Measurements from ENCODE around the gene FZR1. TPM values are rescaled to one million over a fixed set of nuclear protein-coding genes. Genes with fewer than 3 reads are reported as not detected.
A peak's percentile ranks its signal among the peaks of the same experiment; 100 is the strongest.

Gene FZR1
- total and polyA plus RNA-seq, 10 donors = 9.8 to 53.6 (median 37.1) TPM

DNA sequence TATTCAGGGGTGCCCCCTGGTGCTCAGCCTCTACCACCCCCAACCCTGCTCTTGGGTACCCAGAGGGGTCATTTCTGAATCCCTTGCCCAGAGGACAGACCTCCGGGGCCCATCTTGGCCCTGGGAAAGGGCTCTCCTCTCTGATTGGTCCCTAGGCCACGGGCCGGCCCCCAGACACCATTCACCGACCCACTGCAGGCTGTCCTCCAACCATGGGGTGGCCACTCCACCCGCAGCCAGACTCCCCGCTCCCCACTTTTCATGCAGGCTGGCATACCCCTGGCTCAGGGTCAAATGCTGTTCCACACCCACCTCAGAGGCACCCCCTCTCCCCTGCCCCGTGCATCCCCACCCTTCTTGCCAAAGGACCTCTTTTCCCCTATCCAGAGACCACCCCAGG, 40.6 kb upstream of the FZR1 start:
- no peaks in the 10 kb centered on the region for H3K27me3 ChIP-seq (replicated peaks in 1 of 7)
- peaks cover 0 to 36% (median 7%) of the 10 kb centered on the region in 6 donors for H3K4me1 ChIP-seq
- H3K4me3 ChIP-seq = no peak overlapping the region
- peak overlapping the region in 3 of 8 donors; percentile 4 to 24 (median 7) for H3K27ac ChIP-seq
- DNase-seq = no peak
- H3K9me3 ChIP-seq = no peaks in the 10 kb centered on the region
- H3K36me3 ChIP-seq = peaks cover 0 to 59% (median 19%) of the 10 kb centered on the region in 6 donors
- TF ChIP-seq, protein P1, sequence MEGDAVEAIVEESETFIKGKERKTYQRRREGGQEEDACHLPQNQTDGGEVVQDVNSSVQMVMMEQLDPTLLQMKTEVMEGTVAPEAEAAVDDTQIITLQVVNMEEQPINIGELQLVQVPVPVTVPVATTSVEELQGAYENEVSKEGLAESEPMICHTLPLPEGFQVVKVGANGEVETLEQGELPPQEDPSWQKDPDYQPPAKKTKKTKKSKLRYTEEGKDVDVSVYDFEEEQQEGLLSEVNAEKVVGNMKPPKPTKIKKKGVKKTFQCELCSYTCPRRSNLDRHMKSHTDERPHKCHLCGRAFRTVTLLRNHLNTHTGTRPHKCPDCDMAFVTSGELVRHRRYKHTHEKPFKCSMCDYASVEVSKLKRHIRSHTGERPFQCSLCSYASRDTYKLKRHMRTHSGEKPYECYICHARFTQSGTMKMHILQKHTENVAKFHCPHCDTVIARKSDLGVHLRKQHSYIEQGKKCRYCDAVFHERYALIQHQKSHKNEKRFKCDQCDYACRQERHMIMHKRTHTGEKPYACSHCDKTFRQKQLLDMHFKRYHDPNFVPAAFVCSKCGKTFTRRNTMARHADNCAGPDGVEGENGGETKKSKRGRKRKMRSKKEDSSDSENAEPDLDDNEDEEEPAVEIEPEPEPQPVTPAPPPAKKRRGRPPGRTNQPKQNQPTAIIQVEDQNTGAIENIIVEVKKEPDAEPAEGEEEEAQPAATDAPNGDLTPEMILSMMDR (IDR thresholded peaks at IDR 0.05 in 8 of 11, conservative IDR thresholded peaks at IDR 0.05 in 3 of 11) = no peak
- no peak for TF ChIP-seq POLR2AphosphoS5 (IDR thresholded peaks at IDR 0.05)
- TF ChIP-seq POLR2A (IDR thresholded peaks at IDR 0.05) = no peak
- 80 to 96% (median 90%) methylated on average over 7 of the region's 7 CpGs for WGBS, 5 donors
- intact Hi-C loops (cut with DNase I; ENCODE audit: low total_unique reads) = no loop called here

DNA sequence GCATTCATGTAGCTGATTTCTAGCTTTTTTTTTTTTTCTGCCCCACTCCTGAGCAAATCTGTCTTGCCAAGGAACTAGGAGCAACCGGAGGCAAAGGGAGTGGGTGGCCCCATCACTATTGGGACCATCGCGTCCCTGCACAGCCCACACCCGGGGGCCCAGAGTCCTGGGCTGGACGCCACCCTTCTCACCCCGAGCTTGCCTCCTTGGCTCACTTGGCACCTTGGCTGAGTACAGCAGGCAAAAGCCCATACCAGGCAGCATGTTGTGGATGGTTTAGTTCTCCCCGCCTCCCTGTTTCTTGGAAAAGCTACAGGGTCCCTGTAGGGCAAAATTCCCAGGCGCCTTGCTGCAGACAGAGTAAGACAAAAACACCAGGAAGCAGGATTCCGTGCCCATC, 39.5 kb upstream of the FZR1 start:
- peaks cover 0 to under 1% (median 0%) of the 10 kb centered on the region in 7 donors for H3K27me3 ChIP-seq (replicated peaks in 1 of 7)
- peaks cover 0 to 48% (median 19%) of the 10 kb centered on the region in 6 donors for H3K36me3 ChIP-seq
- intact Hi-C loops (cut with DNase I; ENCODE audit: low total_unique reads) = no loop called here
- no peak overlapping the region for H3K4me3 ChIP-seq
- no peak for DNase-seq
- peaks cover 0 to 36% (median 5%) of the 10 kb centered on the region in 6 donors for H3K4me1 ChIP-seq
- no peaks in the 10 kb centered on the region for H3K9me3 ChIP-seq
- 84 to 97% (median 88%) methylated on average over 8 to 9 of the region's 9 CpGs for WGBS, 5 donors
- TF ChIP-seq POLR2A (IDR thresholded peaks at IDR 0.05) = no peak
- peak in 1 of 3 donors; percentile 29 for TF ChIP-seq POLR2AphosphoS5 (IDR thresholded peaks at IDR 0.05)
- no peak overlapping the region for H3K27ac ChIP-seq

DNA sequence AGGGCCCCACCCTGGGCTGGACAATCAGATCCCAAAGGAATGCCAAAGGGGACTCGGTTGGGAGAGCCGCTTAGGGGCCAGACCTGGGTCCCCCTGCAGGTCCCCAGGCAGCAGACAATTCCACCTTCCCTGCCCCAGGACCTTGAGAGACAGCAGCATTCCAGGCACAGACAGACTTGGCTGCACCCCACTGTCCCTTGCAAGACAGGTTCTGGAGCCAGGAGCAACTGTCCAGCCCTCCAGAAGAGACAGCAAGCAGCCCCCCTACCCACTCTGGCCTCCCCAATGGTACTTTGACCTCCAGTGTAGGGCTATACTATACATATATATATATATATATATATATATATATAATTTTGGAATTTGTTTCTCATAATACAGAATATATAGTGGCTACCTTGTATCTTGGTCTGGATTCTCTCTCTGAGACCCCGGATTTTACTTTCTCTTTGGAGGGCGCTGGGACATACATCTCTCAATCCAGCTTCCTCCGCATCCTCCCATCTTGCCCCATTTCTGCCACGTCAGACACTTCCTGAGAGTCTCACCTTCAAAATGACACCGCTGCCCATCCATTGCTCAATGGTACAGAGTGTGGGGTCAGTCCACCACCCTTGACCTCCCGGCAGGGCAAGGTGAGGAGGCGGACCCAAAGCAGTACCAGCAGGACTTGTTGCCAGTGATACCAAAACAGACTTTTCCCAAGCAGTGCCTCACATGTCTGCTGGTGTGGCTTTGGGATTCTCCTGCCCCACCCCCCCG, 38.5 kb upstream of the FZR1 start:
- intact Hi-C loops (cut with DNase I; ENCODE audit: low total_unique reads) = no loop called here
- H3K4me3 ChIP-seq = no peak overlapping the region
- H3K9me3 ChIP-seq = no peaks in the 10 kb centered on the region
- H3K36me3 ChIP-seq = peaks cover 0 to 38% (median 16%) of the 10 kb centered on the region in 6 donors
- H3K4me1 ChIP-seq = peaks cover 0 to 46% (median 9%) of the 10 kb centered on the region in 6 donors
- no peak for DNase-seq
- 81 to 92% (median 83%) methylated on average over 8 to 10 of the region's 10 CpGs for WGBS, 5 donors
- TF ChIP-seq POLR2AphosphoS5 (IDR thresholded peaks at IDR 0.05) (peak in 1 of 3 donors; percentile 24), POLR2A (IDR thresholded peaks at IDR 0.05) (no peak)
- TF ChIP-seq, protein P1 (IDR thresholded peaks at IDR 0.05 in 8 of 11, conservative IDR thresholded peaks at IDR 0.05 in 3 of 11) = no peak
- peaks cover 0 to 7% (median 0%) of the 10 kb centered on the region in 7 donors for H3K27me3 ChIP-seq (replicated peaks in 1 of 7)
- peak overlapping the region in 1 of 8 donors; percentile 33 for H3K27ac ChIP-seq

DNA sequence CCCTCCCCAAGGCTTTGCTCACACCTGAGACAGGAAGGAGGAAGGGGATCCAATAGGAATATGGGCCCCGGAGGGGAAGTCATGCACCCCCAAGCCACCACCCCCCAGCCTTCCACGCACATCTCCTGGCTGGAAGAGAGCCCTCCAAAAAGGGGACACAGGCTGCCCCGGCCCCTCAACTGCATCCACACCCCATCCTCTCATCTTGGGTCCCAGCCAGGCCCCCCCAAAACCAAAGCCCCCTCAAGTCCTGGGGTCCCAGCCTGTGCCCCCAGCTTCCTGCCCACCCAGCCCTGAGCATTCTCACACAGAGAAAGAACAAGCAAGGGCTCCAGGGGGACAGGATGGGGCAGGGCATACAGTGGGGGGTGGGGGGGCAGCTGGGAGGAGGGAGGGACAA, 37.9 kb upstream of the FZR1 start:
- 58 to 88% (median 63%) methylated on average over 1 to 3 of the region's 3 CpGs for WGBS, 5 donors
- peak overlapping the region in 1 of 8 donors; percentile 33 for H3K27ac ChIP-seq
- TF ChIP-seq, protein P1 (IDR thresholded peaks at IDR 0.05 in 8 of 11, conservative IDR thresholded peaks at IDR 0.05 in 3 of 11) = no peak
- TF ChIP-seq POLR2A (IDR thresholded peaks at IDR 0.05) (no peak), POLR2AphosphoS5 (IDR thresholded peaks at IDR 0.05) (no peak)
- H3K36me3 ChIP-seq = peaks cover 0 to 32% (median 10%) of the 10 kb centered on the region in 6 donors
- intact Hi-C loops (cut with DNase I; ENCODE audit: low total_unique reads) = no loop called here
- peaks cover 0 to 7% (median 0%) of the 10 kb centered on the region in 7 donors for H3K27me3 ChIP-seq (replicated peaks in 1 of 7)
- H3K9me3 ChIP-seq = no peaks in the 10 kb centered on the region
- H3K4me3 ChIP-seq = no peak overlapping the region
- DNase-seq = no peak
- peaks cover 0 to 50% (median 11%) of the 10 kb centered on the region in 6 donors for H3K4me1 ChIP-seq

Measured in spleen (tissue), 11 donors.